ENCODE data around the gene CD300LG. TPM values are rescaled to one million over a fixed set of nuclear protein-coding genes. Genes with fewer than 3 reads are reported as not detected.
A peak's percentile ranks its signal among the peaks of the same experiment; 100 is the strongest.
"Not testable (repeated sequence)": the region's sequence is repeated elsewhere in the genome, so short reads cannot be mapped to it uniquely, and the experiment has no call there.

The CD300LG gene
- total RNA-seq, 1 experiment from 2014 or later, result not detected

DNA sequence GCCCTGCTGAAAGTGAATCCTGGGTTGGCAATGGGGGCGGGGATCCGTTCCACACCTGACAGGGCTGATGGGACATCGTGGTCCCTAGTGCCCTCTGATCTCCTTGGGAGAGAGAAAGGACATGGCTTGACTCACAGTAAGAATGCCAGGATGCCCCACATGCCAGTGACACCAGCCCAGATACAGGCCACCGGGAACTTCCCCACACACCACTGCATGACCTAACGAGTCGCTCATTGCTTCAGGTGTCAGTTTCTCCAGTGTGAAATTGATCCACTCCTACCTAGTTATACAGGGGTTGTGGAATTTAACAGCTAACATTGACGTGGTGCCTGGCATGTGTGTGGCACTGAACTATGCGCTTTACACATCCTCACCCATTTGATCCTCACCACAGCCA, 7.5 kb downstream of the CD300LG start:
- DNase-seq (ENCODE audit: low spot score), result no peak

DNA sequence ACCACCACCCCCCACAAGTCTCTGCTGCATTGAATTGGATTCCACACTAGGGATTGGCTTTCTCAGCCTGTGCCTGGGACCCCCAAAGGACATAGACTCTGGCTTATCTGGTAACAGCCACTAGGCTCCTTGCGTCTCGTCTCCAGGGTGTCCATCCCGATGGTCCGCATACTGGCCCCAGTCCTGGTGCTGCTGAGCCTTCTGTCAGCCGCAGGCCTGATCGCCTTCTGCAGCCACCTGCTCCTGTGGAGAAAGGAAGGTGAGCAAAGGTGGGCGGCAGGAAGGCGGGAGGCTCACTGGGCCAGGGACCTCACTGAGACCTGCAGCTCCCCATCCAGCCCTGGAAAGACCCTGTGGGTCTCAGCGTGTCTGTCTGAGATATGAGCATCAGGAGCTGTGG, 8.1 kb downstream of the CD300LG start:
- DNase-seq (ENCODE audit: low spot score), result no peak

DNA sequence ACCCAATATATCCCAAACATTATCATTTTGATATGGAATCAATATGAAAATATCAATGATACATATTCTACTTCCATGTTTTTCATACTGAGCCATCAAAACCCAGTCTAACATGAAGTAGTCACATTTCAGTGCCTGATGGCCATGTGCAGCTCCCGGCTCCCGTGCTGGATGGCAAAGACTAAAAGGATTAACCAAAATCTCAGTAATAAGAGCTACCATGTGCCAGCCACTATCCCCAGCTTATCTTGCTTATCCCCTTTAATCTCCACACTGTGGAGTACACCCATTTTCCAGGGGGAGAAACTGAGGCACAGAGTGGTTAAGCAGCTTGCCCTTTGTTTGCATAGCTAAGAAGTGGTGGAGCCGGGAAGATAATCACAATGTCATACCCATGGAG, 9.2 kb downstream of the CD300LG start:
- no peak for DNase-seq (ENCODE audit: low spot score)

DNA sequence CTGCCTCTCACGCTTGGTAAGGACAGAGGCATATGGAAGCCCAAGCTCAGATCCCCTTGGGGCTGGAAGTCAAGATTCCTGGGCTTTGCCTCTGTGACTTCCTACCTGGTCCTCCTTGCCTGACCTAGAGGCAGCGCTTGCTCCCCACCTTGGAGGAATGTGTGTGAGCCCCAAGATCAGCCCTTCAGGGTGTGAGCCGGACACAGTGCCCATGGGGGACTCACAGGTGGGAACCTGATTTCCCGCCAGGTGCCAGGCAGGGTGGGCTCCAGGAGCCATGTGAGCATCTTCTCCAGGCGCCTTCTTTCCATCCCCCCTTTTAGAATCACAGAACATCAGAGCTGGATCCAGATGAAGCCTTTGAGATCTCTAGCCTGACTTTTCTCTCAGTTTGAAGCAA, 10.2 kb downstream of the CD300LG start:
- no peak for DNase-seq (ENCODE audit: low spot score)

DNA sequence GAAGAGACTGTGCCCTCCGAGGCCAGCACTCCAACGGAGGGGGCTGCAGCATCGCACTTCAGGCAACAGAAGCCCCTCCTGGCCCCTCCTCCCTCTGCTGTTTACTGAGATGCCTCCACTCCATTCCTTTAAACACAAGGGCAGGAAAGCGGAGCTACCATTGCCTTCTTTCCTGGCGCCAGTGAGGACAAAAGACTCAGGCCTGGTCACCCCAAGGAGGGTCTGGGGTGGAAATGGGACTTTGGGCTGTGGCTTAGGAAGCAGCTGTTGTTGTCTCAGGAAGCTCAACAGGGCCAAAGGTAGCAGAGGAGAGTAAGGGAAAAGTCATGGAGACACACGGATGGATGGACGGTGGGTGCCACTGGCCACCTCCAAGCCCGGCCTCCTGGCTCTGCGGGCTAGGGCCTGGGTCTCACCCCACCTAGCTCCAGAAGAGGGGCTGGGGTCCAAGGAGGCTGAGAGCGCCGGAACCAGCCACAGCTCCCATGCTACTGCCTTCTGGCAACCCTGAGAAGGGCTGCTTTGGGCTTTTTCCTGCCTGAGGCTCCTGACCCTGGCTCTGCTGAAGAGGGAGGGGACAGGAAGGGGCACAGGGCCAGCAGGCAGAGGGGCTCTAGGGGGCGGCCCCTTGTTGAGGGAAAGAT, 11.1 kb downstream of the CD300LG start:
- no peak for DNase-seq (ENCODE audit: low spot score)

DNA sequence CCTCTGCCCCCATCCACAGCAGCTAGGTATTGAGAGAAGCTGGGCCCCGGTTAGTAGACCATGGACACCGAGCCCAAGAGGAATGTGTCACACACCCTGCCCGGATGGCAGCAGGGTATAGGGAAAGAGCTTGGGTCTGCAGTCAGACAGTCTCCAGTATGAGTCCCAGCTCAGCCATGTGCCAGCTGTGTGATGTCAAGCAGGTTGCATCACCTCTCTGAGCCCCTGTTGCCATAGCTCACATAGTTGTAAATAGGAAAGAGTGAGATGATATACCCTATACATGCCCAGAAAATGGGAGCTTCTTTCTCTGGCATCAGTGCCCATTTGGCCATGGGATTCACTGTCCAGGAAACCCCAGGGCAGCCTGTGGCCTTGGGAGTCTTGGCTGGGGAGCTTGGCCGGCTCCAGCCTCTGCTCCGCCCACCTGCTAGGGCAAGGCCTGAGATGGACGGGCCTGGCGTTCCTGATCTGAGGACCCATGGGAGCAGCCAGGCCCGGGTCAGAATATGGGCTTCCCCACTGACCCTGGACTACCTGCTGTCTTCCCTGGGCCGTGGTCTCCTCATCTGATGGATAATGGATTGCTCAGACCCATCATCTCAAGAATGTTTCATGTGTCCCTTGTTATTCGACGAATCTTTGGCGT, 13.2 kb downstream of the CD300LG start:
- no peak for DNase-seq (ENCODE audit: low spot score)

DNA sequence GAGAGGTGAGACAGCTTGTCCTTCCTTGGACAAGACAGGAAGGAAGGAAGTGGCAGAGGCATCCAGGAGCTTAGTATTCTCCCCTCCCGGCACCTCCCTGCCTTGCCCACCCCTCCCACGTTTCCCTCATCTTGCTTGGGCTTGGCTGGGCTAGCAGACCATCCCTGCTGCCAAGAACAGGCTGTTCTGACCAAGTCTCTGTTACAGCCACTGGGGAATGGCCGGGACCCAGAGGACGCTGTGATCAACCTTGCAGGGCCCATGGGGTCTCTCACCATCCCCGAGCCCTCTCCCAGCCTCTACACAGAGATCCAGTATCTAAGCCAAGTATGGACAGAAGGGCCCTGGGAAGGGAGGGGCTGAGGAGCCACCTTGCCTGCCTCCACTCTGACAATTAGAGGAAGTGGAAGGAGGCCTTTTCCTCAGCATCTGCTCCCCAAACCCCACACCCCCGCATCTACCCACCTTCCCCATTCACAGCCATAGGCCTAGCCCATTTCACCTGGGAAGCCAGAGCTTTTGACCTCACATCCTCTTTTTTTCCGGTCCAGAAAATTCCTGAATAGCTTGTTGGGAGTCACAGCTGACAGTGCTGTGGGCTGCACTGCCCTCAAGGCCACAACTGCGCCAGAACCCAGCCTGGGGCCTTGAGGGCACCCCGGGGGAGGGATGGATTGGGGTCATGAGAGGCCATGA, 14.1 kb downstream of the CD300LG start:
- DNase-seq (ENCODE audit: low spot score), result no peak

DNA sequence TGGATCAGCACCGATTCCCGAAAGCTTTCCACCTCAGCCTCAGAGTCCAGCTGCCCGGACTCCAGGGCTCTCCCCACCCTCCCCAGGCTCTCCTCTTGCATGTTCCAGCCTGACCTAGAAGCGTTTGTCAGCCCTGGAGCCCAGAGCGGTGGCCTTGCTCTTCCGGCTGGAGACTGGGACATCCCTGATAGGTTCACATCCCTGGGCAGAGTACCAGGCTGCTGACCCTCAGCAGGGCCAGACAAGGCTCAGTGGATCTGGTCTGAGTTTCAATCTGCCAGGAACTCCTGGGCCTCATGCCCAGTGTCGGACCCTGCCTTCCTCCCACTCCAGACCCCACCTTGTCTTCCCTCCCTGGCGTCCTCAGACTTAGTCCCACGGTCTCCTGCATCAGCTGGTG, 15.0 kb downstream of the CD300LG start:
- DNase-seq (ENCODE audit: low spot score), result no peak

DNA sequence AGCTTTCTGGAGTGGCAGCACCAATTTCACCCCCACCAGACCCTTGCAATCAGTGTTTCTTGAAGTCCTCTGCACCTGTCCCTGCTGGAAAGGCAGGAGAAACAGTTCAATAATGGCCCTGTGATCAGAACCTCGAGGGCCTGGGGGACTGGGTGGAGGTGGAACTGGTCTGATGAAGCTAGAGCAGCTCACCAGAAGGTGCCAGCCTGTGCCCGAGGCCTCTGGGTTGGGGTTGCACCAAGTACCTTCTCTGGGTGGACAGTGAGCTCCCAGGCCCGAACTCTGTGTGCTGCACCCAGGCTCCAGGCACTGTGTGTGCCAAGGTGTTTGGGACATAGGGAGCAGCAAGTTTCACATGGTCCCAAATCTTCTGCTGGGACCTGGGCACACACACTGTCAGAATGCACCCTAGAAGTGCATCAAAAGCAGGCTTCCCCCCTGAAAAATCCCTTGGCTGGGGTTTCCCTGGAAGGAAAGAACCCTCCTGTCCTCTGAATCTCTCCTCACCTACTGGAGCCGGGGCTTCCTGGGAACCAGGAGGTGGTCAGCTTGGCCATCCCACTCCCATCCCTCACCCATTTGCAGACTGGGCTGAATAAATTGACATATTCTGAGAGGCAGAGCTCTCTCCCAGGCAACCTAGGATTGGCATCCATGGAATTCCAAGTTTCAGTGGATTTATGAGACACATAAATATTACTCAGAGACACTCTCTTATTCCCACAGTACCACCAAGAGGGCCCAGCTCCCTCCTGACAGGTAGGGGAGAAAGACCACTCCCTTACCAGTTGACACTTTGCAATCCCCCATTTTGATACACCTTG, 17.4 kb downstream of the CD300LG start:
- DNase-seq (ENCODE audit: low spot score), result no peak

DNA sequence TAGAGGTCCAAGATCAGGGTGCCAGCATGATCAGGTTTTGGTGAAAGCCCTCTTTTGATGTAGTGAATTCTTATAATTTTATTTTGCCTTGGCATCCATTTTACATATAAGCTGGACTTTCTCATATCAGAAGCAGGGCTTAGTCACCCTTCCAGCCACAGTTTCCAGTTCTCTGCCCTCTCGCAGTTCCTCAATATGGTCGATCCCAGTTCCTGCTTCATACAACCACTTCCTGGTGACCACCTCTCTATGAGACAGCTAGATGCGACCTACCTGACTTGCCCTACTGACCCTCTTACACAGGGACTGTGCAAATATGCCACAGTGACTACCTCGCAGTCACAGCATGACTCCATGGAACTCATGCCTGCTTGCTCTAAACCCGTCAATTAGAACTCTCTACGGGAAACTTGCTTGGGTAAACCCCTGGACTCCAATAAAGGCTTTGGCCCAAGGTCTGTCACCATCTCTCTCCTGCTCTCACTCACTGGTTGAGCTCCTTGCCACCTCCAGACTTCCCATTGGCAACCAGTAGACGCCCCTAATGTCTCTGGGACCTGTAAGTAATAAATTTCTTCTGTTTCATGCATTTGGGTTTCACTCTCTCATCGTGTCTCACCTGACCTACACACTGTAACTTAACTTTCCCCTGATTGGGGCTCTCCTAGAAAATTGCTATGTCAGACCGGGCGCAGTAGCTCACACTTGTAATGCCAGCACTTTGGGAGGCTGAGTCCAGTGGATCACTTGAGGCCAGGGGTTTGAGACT, 21.4 kb downstream of the CD300LG start:
- no peak for DNase-seq (ENCODE audit: low spot score)

DNA sequence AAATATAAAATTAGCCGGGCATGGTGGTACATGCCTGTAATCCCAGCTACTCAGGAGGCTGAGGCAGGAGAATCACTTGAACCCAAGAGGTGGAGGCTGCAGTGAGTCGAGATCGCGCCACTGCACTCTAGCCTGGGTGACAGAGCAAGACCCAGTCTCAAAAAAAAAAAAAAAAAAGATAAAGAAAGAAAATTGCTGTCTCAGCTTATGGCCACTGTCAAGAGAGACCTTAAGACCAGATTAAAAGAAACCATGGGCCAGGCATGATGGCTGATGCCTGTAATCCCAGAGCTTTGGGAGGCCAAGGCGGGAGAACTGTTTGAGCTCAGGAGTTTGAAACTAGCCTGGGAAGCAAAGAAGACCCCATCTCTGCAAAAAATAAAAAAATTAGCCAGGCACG, 22.1 kb downstream of the CD300LG start:
- DNase-seq (ENCODE audit: low spot score), result not testable (repeated sequence)

DNA sequence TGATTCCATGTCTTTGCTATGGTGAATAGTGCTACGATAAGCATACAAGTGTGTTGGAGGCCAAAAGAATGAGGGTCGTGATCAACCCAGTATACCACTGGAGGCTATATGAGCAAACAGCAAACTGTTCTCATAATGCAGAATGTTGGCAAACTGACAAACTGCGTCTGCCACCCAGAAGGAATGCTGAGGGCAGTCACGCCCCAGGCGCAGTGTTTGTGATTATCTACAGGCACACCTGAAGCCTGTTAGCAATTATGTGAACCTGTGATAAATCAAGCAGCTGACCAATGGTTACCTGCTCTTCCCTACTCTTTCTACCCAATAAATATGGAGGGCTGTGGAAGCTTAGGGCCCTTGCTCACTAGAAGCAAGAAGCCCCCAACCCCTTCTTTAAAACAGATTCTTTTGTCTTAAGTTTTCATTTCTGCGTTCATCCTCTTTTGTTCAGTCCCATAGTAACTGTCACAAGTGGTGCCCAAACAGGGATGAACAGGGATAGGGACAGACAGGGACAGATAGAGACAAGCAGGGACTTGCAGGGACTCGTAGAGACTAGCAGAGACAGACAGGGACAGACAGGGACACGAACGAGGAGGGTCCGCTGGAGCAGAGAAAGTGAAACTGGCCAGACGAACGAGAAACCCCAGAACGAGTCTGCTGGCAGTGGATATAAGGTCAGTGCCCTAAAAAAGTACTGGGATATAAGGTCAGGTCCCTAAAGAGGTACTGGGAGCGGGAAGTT, 25.1 kb downstream of the CD300LG start:
- no peak for DNase-seq (ENCODE audit: low spot score)

DNA sequence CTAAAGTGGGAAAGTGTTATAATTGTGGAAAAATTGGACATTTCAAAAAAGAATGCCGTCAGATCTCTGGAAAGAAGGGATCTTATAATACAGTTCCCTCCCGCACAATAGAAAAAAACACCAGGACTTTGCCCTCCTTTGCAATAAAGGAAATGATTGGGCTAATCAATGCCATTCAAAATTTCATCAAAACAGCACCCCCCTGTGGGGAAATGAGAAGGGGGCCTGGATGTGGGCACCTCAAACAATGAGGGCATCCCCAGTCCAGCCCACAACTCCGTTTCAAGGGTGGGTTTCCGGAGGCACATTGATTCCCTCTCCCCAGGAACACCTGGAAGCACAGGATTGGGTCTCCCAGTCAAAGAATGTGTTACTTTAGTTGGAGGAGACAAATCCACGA, 26.1 kb downstream of the CD300LG start:
- no peak for DNase-seq (ENCODE audit: low spot score)

DNA sequence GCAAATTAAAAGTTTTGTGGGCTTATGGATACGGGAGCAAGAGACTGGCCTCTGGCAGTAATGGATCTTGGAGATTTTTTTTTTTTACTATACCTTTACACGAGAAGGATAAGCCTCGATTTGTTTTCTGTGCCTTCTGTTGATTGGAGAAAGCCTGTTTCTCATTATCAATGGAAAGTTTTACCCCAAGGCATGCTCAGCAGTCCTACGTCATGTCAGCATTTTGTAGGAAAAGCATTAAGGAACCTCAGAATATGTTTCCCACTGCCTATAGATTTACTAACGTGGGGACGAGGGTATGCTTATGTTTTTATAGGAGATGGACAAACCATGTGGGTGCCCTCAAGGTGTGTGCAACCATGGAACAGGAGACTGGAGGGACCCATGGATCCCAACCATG, 26.8 kb downstream of the CD300LG start:
- no peak for DNase-seq (ENCODE audit: low spot score)

DNA sequence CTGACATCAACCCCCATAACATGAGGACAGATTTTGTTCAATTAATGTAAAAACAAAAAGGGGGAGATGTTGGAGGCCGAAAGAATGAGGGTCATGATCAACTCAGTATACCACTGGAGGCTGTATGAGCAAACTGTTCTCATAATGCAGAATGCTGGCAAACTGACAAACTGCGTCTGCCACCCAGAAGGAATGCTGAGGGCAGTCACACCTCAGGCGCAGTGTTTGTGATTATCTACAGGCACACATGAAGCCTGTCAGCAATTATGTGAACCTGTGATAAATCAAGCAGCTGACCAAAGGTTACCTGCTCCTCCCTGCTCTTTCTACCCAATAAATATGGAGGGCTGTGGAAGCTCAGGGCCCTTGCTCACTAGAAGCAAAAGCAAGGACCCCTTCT, 27.3 kb downstream of the CD300LG start:
- DNase-seq (ENCODE audit: low spot score), result no peak

DNA sequence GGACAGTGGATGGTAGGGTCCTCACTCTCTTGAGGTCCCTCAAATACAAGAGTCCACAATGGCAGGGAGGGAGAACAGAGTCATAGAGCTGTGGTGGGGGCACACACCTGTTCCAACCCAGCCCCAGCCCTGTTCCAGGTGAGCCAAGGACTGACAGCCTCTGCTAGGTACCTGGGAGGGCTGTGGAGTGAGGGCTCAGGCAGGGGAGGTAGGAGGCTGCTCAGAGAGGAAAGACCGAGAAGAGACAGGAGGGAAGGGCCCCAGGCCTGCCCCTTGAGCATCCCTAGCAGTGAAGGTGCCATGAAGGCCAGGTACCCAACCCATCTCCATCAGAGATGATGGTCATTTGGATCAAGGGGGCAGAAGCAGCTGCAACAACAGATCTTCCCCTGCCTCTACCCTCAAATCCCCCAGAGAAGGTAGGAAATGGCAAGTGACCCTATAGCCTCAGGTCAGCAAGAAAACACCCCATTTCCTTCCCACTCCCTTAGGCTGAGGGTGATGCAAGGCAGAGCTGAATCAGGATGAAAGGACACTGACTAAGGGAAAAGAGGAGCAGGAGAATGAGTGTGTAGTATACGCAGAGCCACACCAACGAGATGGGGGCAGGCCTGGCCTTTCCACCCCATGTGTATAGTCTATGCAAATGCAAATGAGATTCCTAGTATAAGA, 28.6 kb downstream of the CD300LG start:
- no peak for DNase-seq (ENCODE audit: low spot score)

DNA sequence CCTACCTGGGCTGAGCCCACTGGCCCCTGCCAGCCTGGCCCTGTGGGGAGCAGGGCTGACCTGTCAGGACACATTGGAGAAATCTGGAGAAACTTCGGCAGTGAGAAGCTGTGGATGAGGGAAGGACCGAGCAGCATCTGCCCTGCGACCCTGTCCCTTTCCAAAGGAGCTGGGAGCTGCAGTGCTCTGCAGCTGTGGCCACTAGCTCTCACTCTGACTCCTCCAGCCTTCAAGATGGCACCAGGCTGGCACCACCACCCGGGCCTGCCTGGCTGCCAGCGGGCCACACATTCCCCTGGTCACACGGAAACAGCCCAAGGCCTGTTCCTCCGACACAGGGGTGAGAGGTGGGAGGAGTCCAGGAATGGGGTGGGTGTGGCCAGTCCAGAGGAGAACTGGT, 30.1 kb downstream of the CD300LG start:
- DNase-seq (ENCODE audit: low spot score), result no peak

DNA sequence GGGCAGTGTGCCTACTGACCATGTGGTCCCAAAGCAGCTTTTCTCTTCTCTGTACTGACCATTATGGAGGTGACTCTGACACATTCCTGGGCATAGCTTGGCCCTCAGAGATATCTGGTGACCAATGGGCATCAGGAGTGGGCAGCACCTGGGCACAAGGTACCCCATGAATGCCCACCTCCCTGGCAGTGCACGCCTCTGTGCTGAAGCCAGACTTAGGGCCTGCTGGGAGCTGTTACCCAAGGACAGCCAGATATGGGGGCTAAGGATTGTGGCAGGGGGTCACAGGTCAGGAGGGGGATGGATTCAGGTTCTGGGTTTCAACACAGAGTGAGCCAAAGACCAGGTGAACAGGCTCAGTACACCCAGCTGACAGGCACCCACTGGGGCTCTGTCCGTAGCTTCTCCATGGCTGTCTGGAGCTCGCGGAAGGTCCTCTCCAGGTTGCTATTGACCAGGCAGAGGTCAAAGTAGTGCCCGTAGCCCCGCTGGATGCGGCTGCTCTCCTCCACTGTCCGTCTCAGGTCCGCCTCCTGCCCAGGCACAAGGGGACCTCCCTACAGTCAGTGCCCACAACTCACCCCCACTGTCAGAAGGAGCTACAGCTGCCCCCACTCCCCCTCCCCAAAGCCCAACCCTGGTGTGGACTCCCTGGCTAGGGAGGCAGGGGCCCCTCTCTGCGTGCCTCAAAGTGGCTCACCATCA, 30.6 kb downstream of the CD300LG start:
- DNase-seq (ENCODE audit: low spot score), result no peak

DNA sequence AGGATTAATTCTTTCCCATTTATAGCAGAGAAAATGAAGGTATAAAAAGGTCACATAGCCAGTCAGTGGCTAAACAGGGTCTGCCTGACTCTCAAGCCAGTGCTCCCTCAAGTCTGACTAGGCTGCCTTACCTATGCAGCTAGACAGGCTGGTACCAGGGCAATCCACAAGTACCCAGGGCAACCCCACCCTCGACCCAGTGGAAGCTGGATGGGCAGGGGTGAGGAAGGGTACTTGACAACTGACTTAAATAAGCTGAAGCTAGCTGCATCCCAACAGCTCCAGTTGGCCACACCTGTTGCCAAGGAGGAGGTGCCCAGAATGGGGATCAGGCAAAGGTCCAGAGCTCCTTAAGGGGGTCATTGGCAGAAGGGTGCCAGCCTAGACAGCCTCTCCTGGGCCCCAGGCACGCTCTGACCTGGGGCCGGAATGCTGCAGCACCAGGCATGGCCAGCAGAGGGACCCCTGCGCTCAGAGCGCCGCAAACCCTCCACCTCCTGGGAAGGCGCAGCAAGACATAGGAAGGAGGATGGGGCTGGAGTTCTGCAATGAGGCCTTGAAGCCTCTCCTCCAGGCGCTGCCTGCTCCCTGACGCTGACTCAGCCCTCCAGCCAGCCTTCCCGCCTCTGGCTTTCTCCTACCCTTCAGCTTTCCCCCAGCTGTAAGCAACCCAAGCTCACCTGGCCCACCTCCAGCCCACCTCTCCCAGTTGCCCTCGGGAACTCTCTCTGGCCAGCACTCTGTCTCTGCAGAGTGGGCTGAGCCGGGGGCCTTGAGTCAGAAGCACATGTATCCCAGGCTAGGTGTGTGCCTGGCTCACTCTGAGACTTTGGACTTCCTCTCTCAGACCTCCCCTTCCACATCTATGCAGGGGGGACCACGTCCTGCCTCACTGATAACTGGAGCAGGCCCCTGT, 31.5 kb downstream of the CD300LG start:
- DNase-seq (ENCODE audit: low spot score), result peak; percentile 74
